Left hindlimb (tissue), 1 donor: ENCODE results near the gene PLXNB3.

Experiments
- DNase-seq: peaks from one replicate; pipeline ENCODE4 v3.0.0-alpha.2; 2018

PLXNB3 gene

DNA sequence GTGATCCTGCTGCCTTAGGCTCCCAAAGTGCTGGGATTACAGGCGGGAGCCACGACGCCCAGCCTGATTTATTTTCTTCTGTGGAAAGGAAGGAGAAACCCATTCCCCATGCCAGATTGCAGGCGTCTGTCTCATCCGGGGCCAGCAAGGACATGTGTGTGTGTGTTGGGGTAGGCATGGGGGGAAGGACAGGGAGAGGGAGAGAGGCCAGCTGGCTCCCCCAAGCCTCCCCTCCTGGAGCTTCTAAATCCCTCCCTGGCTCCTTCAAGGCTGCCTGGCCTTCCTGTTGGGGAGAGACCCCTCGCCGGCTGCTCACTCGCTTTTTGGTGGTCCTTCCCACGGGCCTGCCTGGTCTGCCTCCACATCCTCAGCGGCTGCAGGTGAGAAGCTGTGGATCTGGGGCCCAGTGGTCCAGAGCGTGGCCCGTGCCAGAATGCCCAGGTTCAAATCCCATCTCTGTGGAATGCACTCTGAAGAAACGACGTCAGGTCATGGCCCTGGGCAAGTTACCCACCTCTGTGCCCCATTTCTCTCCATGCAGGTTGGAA lies 1.3 kb upstream of the PLXNB3 start:
- no peak for DNase-seq

DNA sequence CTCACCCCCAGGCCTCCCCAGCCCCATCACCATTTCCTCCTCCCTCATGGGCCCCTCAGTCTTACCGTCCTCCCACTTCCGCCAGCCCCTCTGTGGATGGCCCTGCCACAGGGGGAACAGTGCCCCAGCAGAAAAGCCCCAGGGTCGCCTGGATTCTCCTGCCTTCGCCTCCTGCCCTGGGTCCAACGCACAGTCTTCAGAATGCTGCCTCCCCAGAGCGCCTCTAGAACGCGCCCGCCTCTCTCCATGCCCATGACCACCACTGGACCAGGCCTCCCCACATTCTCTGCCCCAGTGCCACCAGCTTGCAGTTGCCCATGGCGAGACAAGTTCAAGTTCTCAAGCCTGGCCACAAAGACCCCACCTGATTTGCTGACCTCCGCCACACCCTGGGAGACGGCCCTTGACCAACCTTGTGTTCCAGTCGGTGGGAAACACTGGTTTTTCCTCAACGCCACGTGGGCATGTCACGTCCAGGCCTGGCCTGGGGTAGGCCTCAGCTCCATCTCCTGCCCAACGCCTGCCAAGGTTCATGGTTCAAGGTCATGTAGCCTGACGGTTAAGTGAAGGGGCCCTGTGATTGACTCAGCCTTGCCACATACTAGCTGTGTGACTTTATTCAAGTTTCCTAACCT lies 634 bp upstream of the PLXNB3 start:
- no peak for DNase-seq

DNA sequence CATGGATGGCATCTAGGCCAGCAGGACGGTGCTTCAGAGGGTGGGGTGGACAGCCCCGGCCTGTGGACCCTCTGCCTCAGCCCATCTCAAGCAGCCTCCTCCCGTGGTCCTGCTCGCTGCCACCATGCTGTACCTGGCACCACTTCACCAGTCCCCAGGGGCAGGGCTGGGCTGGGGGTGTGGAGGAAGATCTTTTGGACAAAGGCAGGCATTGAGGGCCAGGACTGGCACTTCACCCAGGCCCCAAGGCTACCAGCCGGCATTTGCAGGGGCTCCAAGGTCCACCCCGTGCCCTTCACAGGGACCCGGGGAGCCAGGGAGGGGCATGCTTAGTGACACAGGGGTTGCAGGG lies 713 bp downstream of the PLXNB3 start:
- no peak for DNase-seq

DNA sequence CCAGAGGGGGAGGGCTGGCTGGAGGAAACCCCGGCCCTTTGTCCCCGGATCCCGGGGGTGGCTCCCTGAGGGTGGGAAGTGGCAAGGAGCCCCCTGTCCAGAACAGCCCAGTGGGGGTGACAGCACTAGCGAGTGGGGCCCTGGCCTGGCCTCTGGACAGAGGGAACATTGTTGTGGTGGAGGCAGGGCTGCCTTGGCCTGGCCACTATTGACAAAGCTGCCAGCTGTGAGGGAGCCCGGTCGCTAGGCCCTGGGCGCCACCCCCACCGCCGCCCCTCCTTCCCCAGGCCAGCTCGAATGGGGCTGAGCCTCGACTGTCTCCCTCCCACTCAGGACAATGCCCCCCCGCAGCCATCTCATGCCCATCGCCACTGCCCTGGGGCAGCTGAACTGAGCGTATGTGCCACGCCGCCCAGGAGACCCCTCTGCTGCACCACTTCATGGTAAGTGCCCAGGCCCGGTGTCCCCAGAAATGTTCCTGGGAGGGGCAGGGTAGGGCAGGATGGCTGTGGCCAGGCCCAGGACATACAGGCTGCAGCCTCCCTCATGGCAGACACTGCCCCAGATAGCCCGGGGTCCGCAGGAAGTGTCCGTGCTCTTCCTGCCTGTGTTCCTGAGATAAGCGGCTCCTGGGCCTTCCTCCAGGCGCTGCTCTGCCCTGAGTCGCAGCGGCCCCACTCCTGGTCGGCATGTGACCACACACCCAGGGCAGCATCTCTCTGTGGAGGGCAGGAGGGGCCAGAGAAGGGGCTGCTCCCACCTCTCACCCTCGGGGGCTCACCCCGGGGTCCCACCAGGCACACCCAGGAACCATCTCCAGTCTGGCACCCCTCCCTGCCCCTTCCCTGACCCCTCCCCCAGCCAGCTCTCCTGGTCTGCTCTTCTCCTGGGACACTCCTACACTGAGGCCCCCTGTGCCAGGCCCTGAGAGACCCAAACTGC lies 1.4 kb downstream of the PLXNB3 start:
- no peak for DNase-seq

DNA sequence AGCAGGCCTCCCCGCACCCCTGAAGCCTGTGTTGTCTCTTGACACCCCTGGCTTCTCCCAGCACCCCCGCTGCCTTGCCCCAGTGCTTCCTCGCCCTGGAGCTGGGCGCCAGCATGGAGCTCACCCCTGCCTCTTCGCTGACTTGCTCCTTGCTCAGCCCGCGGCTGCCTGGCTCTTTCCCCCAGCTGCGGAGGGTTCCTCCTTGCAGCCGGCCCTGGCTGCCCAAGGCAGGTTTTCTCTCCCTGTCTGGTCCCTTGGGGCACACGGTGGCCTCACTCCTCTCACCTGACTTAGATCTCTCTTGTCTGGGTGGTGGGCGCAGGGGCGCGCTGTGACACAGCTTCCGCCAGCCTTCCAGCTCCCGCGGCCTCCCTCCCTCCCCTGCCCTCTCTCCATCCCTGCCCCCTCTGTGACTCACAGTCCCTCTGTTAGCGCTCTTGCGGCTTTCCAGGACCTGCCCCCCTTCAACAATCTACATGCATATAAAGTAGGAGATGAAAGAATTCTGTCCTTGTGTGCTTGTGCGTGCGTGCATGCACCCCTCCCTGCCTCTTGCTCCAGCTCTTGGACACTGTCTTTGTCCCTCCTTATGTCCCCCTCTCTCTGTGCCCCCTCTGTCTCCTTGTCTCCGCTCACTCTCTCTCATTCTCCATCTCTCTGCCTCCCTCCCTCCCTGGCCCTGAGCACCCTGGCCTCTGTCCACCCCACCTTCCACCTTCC lies 2.2 kb downstream of the PLXNB3 start:
- no peak for DNase-seq

DNA sequence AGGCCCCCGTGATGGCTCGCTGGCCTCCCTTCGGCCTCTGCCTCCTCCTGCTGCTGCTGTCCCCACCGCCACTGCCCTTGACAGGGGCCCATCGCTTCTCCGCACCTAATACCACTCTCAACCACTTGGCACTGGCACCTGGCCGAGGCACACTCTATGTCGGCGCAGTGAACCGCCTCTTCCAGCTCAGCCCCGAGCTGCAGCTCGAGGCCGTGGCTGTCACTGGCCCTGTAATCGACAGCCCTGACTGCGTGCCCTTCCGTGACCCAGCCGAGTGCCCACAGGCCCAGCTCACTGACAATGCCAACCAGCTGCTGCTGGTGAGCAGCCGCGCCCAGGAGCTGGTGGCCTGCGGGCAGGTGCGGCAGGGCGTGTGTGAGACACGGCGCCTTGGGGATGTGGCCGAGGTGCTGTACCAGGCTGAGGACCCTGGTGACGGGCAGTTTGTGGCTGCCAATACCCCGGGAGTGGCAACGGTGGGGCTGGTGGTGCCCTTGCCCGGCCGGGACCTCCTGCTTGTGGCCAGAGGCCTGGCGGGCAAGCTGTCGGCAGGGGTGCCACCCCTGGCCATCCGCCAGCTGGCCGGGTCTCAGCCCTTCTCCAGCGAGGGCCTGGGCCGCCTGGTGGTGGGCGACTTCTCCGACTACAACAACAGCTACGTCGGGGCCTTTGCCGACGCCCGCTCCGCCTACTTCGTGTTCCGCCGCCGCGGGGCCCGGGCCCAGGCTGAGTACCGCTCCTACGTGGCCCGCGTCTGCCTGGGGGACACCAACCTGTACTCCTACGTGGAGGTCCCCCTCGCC lies 3.0 kb downstream of the PLXNB3 start:
- no peak for DNase-seq

DNA sequence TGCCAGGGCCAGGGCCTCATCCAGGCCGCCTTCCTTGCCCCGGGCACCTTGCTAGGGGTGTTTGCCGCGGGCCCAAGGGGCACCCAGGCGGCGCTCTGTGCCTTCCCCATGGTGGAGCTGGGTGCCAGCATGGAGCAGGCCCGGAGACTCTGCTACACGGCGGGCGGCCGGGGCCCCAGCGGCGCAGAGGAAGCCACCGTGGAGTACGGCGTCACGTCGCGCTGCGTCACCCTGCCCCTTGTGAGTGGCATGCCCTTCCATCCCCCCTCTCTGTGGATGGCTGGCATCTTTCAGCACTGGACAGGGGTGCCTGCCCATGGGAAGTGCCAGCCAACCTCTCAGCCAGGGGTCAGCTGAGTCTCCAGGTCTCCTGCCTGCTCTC lies 3.6 kb downstream of the PLXNB3 start:
- DNase-seq, result no peak

DNA sequence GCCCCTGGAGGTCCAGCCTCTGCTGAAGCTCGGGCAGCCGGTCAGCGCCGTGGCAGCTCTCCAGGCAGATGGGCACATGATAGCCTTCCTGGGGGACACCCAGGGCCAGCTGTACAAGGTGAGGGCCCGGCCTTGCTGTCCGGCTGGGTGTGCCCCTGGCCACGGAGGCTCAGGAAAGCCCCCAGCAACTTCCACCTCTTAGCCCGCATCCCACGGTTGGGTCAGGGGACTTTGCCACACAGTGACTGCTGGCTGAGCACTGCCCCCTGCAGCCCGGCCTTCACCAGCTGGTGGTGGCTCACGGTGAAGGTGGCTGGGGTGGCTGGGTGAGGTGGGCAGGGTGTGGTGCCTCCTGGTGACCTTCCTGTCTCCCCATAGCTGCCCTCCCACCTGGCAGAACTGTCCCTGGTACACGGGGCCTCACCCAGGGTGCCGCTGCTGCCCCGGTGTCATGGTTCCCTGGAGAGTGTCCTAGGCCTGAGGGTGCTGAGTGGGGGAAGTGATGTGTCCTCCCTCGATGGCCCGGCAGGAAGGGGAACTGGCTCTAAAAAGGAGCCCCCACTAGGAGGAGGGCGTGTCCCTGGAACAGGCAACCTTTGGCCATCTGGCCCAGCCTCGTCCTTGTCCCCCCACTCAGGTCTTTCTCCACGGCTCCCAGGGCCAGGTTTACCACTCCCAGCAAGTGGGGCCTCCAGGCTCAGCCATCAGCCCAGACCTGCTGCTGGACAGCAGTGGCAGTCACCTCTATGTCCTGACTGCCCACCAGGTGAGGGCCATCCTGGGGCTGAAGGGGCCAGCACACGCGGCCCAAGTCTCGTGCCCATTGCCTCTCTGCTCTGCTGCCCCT lies 4.5 kb downstream of the PLXNB3 start:
- no peak for DNase-seq

DNA sequence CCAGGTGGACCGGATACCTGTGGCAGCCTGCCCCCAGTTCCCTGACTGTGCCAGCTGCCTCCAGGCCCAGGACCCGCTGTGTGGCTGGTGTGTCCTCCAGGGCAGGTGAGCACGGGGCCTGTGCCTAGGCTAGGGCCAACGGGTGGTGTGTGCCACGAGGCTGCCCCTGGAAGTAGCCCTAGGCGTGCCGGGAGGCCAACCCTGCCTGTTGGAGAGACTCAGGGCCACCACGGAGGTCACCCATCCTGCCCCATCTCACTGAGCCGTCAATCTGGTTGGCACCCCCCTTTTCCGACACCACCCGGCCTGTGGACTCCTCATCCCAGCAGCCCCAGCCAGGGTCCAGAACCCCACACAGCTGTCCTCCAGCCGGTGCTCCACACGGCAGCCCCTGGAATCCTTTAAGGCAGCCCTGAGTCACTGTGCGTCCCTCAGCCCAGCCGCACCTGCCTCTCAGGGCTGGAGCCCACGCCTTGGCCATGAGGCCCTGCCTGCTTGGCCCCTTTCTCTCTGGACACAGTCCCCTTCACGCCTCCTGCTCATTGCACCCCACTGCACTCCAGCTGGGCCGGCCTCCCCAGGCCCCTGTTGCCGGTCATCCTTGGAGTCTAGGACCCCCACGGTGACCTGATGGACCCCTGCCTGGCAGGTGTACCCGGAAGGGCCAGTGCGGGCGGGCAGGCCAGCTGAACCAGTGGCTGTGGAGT lies 5.3 kb downstream of the PLXNB3 start:
- DNase-seq, result no peak

DNA sequence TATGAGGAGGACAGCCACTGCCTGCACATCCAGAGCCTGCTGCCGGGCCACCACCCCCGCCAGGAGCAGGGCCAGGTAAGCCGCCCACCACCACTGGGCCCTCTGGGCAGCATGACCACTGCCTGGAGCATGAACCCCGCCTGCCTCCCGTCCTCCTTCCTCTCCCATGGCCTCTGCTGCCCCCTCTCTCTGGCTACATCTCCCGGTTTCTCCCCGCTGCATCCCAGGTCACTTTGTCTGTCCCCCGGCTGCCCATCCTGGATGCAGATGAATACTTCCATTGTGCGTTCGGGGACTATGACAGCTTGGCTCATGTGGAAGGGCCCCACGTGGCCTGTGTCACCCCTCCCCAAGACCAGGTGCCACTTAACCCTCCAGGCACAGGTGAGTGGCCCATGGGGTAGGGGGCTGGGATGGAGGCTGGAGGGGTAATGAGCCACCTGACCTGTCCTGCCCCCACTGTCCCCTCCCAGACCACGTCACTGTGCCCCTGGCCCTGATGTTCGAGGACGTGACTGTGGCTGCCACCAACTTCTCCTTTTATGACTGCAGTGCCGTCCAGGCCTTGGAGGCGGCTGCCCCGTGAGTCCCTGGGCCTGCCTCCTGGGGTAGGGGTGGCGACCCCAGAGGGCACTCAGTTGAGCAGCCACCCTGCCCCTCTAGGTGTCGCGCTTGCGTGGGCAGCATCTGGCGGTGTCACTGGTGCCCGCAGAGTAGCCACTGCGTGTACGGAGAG lies 6.0 kb downstream of the PLXNB3 start:
- no peak for DNase-seq

DNA sequence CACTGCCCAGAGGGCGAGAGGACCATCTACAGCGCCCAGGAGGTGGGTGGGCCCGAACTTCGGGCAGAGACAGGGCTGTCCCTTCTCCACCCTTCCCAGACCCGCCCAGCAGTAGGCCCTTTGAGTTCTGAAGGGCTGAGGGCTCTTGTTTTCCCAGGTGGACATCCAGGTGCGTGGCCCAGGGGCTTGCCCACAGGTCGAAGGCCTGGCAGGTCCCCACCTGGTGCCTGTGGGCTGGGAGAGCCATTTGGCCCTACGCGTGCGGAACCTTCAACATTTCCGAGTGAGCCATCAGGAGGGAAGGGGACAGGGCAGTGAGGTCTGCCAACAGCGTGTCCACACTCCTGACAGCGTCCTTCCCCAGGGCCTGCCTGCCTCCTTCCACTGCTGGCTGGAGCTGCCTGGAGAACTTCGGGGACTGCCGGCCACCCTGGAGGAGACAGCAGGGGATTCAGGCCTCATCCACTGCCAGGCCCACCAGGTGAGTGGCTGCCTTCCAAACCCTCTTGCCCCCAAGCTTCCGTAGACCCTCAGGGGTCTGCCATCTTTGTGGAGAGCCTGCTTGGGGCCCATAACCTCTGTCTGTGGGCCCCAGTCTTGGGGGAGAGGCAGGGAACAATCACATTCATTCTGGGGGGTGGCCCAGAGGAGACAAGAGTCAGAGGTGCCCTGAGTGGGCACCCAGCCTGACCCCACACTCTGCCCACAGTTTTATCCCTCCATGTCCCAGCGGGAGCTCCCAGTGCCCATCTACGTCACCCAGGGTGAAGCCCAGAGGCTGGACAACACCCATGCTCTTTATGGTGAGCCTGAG lies 6.8 kb downstream of the PLXNB3 start:
- no peak for DNase-seq

DNA sequence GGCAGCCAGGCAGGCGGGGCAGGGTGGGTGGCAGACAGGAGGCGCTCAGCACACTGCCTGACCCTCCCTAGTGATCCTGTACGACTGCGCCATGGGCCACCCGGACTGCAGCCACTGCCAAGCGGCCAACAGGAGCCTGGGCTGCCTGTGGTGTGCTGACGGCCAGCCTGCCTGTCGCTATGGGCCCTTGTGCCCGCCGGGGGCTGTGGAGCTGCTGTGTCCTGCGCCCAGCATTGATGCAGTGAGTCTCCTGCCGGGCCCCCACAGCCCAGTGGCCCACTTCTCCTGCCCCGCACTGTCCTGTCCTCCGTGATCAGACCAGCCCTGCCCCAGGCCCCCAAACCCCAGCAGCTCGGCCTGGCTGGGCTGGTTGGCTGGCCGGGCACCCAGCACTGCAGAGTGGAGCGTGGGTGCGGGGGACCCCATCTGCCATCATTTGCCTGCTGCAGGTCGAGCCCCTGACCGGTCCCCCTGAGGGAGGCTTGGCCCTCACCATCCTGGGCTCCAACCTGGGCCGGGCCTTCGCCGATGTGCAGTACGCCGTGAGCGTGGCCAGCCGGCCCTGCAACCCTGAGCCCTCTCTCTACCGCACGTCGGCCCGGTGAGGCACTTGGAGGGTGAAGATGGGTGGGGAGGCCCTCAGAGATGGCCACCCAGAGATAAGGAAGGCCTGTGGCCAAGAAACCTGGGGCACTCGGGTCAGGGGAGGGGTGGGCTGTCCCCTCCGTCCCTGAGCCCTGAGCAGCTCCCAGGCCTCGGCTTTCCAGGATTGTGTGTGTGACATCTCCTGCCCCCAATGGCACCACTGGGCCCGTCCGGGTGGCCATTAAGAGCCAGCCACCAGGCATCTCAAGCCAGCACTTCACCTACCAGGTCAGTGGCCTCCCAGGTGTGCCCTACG lies 7.6 kb downstream of the PLXNB3 start:
- DNase-seq, result no peak

DNA sequence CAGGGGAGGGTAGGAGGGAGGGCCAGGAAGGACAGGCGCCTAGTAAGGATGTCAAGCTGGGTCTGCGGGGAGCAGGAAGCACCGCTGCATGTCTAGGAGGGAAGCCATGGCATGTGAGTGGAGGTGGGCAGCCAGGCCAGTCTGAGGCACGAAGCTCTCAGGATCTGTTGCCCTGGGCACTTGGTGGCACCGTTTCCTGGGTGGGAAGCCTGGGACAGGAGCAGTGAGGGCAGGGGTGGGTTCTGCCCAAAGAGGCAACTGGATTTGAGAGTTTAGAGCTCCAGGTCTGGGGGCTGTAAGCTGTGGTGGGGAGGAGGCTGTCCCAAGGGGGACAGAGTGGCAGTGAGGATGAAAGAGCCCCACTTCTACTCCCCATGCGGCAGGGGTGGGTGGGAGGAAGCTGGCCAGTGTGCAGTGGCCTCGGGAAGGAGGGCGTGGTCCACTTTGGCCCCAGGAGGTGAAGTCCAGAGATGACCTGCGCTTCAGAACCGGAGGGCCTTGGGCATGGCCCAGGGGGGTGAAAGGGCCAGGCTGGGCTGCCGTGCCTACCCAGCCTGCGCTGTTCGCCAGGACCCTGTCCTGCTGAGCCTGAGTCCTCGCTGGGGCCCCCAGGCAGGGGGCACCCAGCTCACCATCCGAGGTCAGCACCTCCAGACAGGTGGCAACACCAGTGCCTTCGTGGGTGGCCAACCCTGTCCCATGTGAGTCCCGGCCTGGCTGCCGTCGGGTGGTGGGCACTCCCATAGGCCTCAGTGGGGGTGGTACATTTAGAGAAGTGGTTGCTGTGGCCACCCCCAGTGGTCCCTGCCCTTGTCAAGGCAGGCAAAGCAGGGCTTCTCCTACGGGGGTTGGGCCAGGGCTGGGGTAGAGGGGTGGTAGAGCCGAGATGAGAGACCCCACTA lies 8.5 kb downstream of the PLXNB3 start:
- no peak for DNase-seq

DNA sequence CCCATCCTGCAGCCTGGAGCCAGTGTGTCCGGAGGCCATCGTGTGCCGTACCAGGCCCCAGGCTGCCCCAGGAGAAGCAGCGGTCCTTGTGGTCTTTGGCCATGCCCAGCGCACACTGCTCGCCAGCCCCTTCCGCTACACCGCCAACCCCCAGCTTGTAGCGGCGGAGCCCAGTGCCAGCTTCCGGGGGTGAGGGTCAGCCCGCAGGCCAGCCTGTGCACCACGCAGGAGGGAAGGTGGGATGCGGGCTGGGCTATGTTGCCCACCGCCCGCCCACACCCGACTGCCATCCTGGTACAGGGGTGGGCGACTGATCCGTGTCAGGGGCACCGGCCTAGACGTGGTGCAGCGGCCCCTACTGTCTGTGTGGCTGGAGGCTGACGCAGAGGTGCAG lies 9.2 kb downstream of the PLXNB3 start:
- no peak for DNase-seq

DNA sequence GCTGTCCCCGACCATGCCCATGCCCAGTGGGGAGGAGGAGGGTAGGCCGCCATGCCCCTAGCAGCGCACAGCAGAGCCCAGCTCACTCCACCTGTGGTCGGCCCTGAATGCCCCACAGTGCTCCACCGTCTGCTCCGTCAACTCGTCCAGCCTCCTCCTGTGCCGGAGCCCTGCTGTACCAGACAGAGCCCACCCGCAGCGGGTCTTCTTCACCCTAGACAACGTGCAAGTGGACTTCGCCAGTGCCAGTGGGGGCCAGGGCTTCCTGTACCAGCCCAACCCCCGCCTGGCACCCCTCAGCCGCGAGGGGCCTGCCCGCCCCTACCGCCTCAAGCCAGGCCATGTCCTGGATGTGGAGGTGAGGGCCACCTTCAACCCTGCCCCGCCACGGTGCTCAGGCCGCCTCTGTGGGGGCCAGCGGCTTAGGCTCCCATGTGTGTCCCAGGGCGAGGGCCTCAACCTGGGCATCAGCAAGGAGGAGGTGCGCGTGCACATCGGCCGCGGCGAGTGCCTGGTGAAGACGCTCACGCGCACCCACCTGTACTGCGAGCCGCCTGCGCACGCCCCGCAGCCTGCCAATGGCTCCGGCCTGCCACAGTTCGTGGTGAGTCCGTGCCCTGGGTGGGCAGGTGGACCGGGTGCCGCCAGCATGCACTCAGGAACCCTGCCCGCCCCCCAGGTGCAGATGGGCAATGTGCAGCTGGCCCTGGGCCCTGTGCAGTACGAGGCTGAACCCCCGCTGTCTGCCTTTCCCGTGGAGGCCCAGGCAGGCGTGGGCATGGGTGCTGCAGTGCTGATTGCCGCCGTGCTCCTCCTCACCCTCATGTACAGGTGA lies 9.9 kb downstream of the PLXNB3 start:
- no peak for DNase-seq

DNA sequence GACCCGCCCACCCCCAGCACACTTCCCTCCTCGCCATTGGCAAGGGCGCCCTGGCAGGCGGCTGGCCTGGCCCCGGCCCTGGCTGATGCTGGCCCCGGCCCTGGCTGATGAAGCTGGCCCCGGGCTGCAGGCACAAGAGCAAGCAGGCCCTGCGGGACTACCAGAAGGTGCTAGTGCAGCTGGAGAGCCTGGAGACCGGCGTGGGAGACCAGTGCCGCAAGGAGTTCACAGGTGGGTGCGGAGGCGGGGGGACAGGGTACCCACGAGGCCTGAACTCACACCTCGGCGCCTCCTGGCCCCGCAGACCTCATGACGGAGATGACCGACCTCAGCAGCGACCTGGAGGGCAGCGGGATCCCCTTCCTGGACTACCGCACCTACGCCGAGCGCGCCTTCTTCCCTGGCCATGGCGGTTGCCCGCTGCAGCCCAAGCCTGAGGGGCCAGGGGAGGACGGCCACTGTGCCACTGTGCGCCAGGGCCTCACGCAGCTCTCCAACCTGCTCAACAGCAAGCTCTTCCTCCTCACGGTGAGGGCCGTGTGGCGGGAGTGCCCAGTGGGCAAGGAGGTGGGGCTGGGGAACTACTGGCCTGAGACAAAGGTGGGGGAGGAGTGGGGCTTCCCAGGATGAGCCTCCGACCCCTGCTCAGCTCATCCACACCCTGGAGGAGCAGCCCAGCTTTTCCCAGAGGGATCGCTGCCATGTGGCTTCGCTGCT lies 10.7 kb downstream of the PLXNB3 start:
- DNase-seq, result peak; percentile 8
